Osteoblast (primary cell): ENCODE results near the gene GOSR1. TPM values are rescaled to one million over a fixed set of nuclear protein-coding genes. Genes with fewer than 3 reads are reported as not detected.
"Not testable (repeated sequence)": the region's sequence is repeated elsewhere in the genome, so short reads cannot be mapped to it uniquely, and the experiment has no call there.

ENCODE experiments used
- DNase-seq: peaks from one replicate; pipeline ENCODE4 v3.0.0; 2011; ENCODE audit warnings: low spot score, mixed read lengths; ENCODE audit not compliant: insufficient read length; ENCODE audit errors: missing footprints
- H2AFZ ChIP-seq: 2 replicates; pipeline ENCODE4 v1.6.0; 2011; ENCODE audit warnings: mild to moderate bottlenecking, low read length
- H3K27ac ChIP-seq: 2 replicates; pipeline ENCODE4 v1.5.1; 2011; ENCODE audit warnings: mild to moderate bottlenecking, low read depth, low read length, moderate library complexity
- H3K27me3 ChIP-seq: 2 replicates; pipeline ENCODE4 v1.6.0; 2012; ENCODE audit warnings: mild to moderate bottlenecking, control low read depth, inconsistent platforms, low read length, moderate library complexity; ENCODE audit not compliant: insufficient read depth
- H3K36me3 ChIP-seq: 2 replicates; pipeline ENCODE4 v1.5.1; 2011; ENCODE audit warnings: mild to moderate bottlenecking, low read length, control low read depth, moderate library complexity; ENCODE audit not compliant: insufficient read depth
- H3K4me1 ChIP-seq: 2 replicates; pipeline ENCODE4 v1.5.1; 2011; ENCODE audit warnings: mild to moderate bottlenecking, low read length, control low read depth, moderate library complexity; ENCODE audit not compliant: insufficient read depth
- H3K4me2 ChIP-seq: 2 replicates; pipeline ENCODE4 v1.6.0; 2011; ENCODE audit warnings: mild to moderate bottlenecking, low read length; ENCODE audit not compliant: insufficient read depth
- H3K4me3 ChIP-seq: fragments of 200-600 bp; sonication (generic); 3 replicates; pipeline ENCODE4 v1.5.1; 2012; ENCODE audit warnings: mild to moderate bottlenecking, low read length, inconsistent platforms; ENCODE audit not compliant: insufficient read depth
- H3K79me2 ChIP-seq: 2 replicates; pipeline ENCODE4 v1.6.0; 2012; ENCODE audit warnings: mild to moderate bottlenecking, low read length, control low read depth, inconsistent platforms; ENCODE audit not compliant: insufficient read depth
- H3K9me3 ChIP-seq: 2 replicates; pipeline ENCODE4 v1.5.1; 2011; ENCODE audit warnings: low read depth, low read length, control low read depth
- H4K20me1 ChIP-seq: 2 replicates; pipeline ENCODE4 v1.6.0; 2012; ENCODE audit warnings: mild to moderate bottlenecking, low read length, control low read depth; ENCODE audit not compliant: insufficient read depth
- CTCF ChIP-seq: IDR thresholded peaks from 2 replicates; pipeline ENCODE4 v1.5.1; 2011; ENCODE audit warnings: mild to moderate bottlenecking, low read depth, low read length, moderate library complexity; ENCODE audit errors: extremely low read depth
- total RNA-seq: library from RNA; depleted of rRNA; stranded (reverse); fragments of >200 nt; gene quantifications from 2 replicates; pipeline ENCODE4 v1.2.3, GENCODE V29; 2012

Gene GOSR1
- total RNA-seq, 1 donor: 29.3 TPM

GRCh38 chr17:30436729-30437128, 40.5 kb upstream of the GOSR1 start:
- Histone ChIP-seq H3K4me2 (no peak overlapping the region), H3K4me3 (no peak overlapping the region), H3K27ac (no peak overlapping the region), H3K27me3 (no peaks in the 10 kb centered on the region), H3K9me3 (no peaks in the 10 kb centered on the region), H3K36me3 (peaks cover 4% of the 10 kb centered on the region), H3K79me2 (no peaks in the 10 kb centered on the region), H3K4me1 (no peaks in the 10 kb centered on the region), H2AFZ (no peak overlapping the region), H4K20me1 (no peaks in the 10 kb centered on the region)
- no peak for TF ChIP-seq CTCF
- no peak for DNase-seq

GRCh38 chr17:30443721-30444120, 33.5 kb upstream of the GOSR1 start:
- DNase-seq: no peak
- no peaks in the 10 kb centered on the region for H4K20me1 ChIP-seq
- H3K4me2 ChIP-seq: no peak overlapping the region
- no peaks in the 10 kb centered on the region for H3K27me3 ChIP-seq
- H3K36me3 ChIP-seq: peaks cover 8% of the 10 kb centered on the region
- no peaks in the 10 kb centered on the region for H3K9me3 ChIP-seq
- H3K4me3 ChIP-seq: no peak overlapping the region
- peaks cover 2% of the 10 kb centered on the region for H3K79me2 ChIP-seq
- no peak for TF ChIP-seq CTCF
- H2AFZ ChIP-seq: no peak overlapping the region
- H3K27ac ChIP-seq: no peak overlapping the region
- no peaks in the 10 kb centered on the region for H3K4me1 ChIP-seq

- not testable (repeated sequence) for H3K4me1 ChIP-seq, H3K36me3 ChIP-seq, H3K4me3 ChIP-seq, H2AFZ ChIP-seq, H3K4me2 ChIP-seq, H4K20me1 ChIP-seq, DNase-seq, H3K9me3 ChIP-seq, H3K27me3 ChIP-seq, H3K27ac ChIP-seq, H3K79me2 ChIP-seq
Observed at GRCh38 chr17:30446640-30447039, 30.6 kb upstream of the GOSR1 start.

DNA sequence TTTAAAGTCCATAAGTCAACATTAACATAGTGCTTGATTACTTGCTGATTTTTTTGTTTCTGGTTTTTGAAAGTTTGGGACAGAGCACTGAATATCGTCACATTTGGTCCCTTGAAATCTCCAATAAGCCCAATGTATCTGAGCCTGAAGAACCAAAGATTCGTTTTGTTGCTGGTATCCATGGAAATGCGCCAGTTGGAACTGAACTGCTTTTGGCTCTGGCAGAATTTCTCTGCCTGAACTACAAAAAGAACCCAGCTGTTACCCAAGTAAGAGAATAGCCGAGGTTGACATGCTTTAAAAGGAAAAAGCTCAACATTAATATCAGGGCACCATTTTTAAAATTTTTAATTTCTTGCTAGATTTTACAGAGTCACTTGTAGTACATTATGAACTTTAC, 27.7 kb upstream of the GOSR1 start:
- Histone ChIP-seq H2AFZ (no peak overlapping the region), H3K36me3 (peaks cover 5% of the 10 kb centered on the region), H4K20me1 (no peaks in the 10 kb centered on the region), H3K79me2 (peaks cover 2% of the 10 kb centered on the region), H3K4me2 (no peak overlapping the region), H3K27ac (no peak overlapping the region), H3K4me3 (no peak overlapping the region), H3K9me3 (no peaks in the 10 kb centered on the region), H3K27me3 (no peaks in the 10 kb centered on the region), H3K4me1 (peaks cover 8% of the 10 kb centered on the region)
- TF ChIP-seq CTCF: no peak
- no peak for DNase-seq
